ENCODE results near the gene RABGAP1L.
"Not testable (repeated sequence)": the region's sequence is repeated elsewhere in the genome, so short reads cannot be mapped to it uniquely, and the experiment has no call there.

Gene RABGAP1L

DNA sequence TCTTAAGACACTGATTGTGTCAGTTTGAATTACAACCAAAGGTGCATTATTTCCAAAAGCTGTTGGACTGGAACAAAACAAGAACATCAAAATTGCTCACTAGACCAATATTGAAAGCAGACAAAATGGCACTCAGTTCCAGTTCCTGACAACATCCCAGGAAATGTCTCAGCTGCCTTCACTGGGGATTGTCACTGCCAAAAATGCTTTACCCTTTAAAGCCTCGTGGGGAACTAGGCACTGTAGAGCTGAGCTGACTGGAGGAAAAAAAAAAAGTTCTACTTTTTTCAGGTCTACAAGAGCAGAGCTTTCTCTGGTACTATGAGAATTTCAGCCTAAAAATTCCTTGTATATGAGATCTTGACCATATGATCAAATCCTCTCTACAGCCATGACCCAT is 310.4 kb downstream of the RABGAP1L start:
- no peak for DNase-seq

DNA sequence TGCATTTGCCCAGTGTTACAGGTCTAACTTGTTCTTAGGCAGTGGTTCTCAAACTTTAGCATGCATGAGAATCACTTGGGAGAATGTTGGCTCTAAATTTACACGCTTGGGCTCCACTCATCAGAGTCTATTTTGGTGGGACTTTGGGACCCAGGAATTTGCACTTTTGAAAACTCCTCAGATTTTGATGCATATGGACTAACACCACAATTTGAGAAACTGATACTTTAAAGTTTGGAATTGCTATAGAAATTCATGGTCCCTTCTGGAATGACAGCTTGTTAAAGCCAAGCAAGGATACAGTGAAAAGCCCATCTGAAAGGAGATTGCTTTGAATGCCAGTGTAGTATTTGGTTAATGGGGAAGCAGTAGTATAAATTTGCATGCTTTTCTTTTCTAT is 320.0 kb downstream of the RABGAP1L start:
- no peak for DNase-seq

DNA sequence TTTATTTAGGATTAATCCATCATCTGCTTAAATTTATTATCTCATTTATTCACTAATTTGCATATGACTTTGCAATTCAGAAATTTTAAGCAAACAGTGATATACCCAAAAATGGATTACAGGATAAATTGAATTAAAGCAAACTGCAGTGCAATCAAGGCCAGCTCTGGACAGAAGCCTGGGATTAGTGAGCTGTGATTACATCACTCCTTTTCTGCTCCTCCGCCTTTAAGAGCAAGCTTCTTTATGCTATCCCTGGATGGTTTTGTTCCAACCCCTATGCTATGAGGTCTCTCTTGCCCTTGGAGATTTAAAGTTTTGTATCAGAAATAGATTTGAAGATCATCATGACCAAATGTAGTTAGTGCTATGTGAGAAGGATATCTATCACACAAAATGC is 321.0 kb downstream of the RABGAP1L start:
- no peak for DNase-seq

- DNase-seq, result no peak
Observed at GRCh38 chr1:174491606-174492005, 332.3 kb downstream of the RABGAP1L start.

- DNase-seq, result no peak
Observed at GRCh38 chr1:174497478-174497877, 338.2 kb downstream of the RABGAP1L start.

GRCh38 chr1:174516755-174517154 is 357.4 kb downstream of the RABGAP1L start:
- DNase-seq, result not testable (repeated sequence)

- DNase-seq, result no peak
Observed at GRCh38 chr1:174519844-174520243, 360.5 kb downstream of the RABGAP1L start.

DNA sequence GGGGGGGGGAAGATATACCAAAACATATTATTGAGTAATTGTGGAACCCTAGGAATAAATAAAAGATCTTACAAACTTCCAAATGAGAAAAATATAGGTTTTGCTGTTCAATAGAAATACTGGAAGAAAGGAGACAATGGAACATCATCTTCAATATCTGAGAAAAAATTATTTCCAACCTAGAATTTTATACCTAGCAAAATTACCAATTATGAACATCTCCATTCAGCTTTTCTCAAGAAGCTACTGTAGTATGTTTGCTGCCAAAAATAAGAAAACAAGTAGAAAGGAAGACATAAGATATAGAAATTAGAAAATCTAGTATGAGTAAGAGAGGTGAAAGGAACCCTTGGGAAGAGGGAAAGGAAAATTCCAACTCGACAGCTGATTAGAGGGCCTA is 372.4 kb downstream of the RABGAP1L start:
- no peak for DNase-seq

DNA sequence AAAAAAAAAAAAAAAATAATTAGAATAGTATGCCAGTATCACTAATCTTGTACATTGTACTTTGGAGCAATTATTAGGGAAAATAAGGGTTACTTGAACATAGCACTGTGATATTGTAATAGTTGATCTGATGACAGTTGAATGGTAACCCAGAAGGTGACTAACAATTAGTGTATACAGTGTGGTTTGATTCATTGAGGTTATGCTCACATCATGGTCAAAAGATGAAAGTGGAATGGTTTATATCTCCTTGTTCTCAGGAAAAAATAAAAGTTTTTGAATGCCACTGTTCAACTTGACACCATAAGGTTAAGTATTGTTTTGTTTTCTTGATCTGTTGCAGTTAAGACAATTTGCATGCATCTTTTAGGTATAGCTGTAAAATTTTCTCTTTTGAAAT is 375.5 kb downstream of the RABGAP1L start:
- DNase-seq, result no peak

DNA sequence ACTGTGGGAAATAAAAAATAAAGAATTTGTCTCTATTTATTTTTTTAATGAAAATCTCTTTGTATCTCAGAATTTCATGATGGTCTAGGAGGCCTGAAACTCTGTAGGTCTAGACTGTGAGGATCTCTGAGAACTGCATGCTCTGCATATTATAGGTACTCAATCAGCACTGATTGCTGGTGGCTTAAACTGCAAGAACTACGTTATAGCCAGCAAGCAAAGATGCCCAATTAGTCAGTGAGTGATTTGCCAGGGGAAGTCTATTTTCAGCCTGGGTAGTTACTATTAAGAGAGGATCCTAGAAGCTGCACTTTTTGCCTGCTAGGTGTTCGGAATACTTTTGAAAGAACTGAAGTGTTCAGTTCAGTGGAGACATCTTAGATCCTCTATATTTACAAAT is 375.9 kb downstream of the RABGAP1L start:
- DNase-seq, result no peak

- DNase-seq, result not testable (repeated sequence)
Observed at GRCh38 chr1:174543421-174543820, 384.1 kb downstream of the RABGAP1L start.

DNA sequence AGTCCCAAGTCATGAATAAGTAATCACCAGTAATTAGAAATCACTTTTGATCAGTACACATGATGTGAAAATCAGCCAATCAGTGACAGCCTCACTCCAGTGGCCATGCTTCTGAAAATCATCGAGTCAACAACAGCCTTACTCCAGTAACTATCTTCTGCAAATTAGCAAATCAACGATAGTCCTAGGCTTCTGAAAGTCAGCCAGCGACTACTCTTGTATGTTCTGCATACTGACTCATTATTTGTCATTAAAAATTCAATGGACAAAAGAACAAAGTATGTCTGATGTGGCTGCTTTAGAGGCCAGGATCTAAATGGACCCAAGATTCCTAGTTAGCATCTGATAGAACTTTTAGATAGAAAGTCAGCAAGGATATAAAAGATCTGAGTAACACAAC is 391.0 kb downstream of the RABGAP1L start:
- no peak for DNase-seq

GRCh38 chr1:174556392-174556791 is 397.1 kb downstream of the RABGAP1L start:
- DNase-seq, result no peak

GRCh38 chr1:174568551-174568950 is 409.2 kb downstream of the RABGAP1L start:
- no peak for DNase-seq

- DNase-seq, result no peak
Observed at GRCh38 chr1:174569240-174569639, 409.9 kb downstream of the RABGAP1L start.

- no peak for DNase-seq
Observed at GRCh38 chr1:174572771-174573170, 413.5 kb downstream of the RABGAP1L start.

DNA sequence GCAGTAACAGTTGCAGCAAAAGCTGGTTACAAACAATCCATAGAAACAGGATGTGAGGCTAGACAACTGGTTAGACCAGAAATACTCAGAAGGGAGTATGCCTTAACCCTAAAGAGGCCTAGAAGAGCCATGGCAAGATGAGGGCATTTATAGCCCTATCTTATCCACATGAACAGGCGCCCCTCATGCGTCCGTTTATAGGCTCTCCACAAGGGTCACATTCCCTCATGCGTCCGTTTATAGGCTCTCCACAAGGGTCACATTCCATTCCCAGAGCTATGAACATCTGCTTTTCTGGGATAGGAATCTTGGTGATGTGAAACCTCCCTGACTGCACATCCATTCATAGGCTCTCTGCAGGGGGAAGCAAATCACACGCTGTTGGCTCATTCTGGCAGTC is 416.8 kb downstream of the RABGAP1L start:
- DNase-seq, result not testable (repeated sequence)

GRCh38 chr1:174577681-174578080 is 418.4 kb downstream of the RABGAP1L start:
- no peak for DNase-seq

- DNase-seq, result no peak
Observed at GRCh38 chr1:174580801-174581200, 421.5 kb downstream of the RABGAP1L start.

DNA sequence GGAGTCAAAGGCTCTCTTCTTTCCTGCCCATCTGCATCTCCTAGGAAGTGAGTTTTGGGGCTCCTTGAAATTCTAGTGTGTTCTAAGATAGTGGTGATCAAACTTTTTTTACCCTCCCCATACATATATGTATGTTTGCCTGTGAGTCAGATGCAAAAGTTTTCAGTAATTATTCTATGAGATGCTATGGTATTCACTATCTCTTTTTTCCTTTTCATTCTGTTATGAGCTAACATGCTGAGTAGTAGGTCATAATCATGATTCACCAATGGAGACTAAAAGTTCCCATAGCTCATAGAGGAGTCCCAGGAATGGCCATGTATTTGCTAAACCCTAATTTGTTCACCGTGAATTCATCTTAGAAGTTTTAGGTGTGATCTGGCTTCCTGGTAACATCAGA is 424.0 kb downstream of the RABGAP1L start:
- DNase-seq, result no peak

DNA sequence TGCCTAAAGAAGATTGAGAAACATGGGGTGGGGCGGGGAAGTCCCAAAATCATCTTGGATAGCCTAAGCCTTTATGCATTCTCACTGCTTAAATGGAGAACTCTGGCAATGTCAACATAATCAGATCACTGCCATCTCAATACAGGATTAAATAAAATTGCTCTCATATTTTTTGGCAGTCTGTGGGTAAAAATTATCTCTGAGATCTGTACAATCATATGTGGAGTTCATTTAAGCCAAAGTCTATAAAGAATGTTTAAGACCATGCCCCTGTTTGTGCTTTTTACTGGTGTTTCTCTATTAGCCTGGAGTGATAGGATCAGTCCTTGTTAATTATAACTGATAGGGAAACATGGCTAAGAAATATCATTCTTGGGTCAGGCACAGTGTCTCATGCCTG is 424.8 kb downstream of the RABGAP1L start:
- DNase-seq, result no peak

GRCh38 chr1:174588618-174589017 is 429.3 kb downstream of the RABGAP1L start:
- DNase-seq, result not testable (repeated sequence)

- DNase-seq, result no peak
Observed at GRCh38 chr1:174605198-174605597, 445.9 kb downstream of the RABGAP1L start.

DNA sequence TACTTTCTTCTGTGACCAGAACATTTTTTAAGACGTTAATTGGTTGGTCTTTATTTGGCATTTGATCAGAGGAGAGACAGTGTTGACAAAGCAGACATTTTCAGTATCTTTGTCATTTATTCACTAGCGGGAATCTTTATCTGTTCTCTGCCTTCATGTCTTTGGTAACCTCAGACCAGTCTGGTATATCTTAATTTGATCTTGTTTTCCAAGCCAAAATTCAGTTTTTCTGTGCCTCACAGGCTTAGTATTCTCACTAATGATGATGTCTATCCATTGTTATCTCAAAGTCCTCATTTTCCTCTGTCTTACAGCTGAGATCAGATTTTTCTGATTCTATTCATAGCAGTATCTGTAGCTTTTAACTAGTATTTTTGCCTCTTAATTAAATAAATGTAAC is 447.2 kb downstream of the RABGAP1L start:
- no peak for DNase-seq

- not testable (repeated sequence) for DNase-seq
Observed at GRCh38 chr1:174617905-174618304, 458.6 kb downstream of the RABGAP1L start.
